ENCODE results near the gene TMCO1. TPM values are rescaled to one million over a fixed set of nuclear protein-coding genes. Genes with fewer than 3 reads are reported as not detected.

TMCO1 gene
- total RNA-seq, 4 donors from 2014 or later: 31.5 to 65.5 (median 45.5) TPM

- peaks cover 0 to 56% (median 4%) of the 10 kb centered on the region in 3 donors for H3K36me3 ChIP-seq
- WGBS, 2 donors: 93 to 97% methylated on average over 1 of the region's 1 CpG
- no peak overlapping the region for H3K4me3 ChIP-seq
- no peaks in the 10 kb centered on the region for H3K9me3 ChIP-seq
- no peaks in the 10 kb centered on the region for H3K27me3 ChIP-seq
- peaks cover 0 to 42% (median 10%) of the 10 kb centered on the region in 4 donors for H3K4me1 ChIP-seq
- DNase-seq (ENCODE audit: low spot score in 2 of 2): no peak
- TF ChIP-seq EP300 (IDR thresholded peaks at IDR 0.05): no peak
- no peak for TF ChIP-seq CTCF (IDR thresholded peaks at IDR 0.05)
- TF ChIP-seq POLR2A (IDR thresholded peaks at IDR 0.05): no peak
- no peak overlapping the region for H3K27ac ChIP-seq
These were observed 5.9 kb downstream of the TMCO1 start for GRCh38 chr1:165762725-165763124.

GRCh38 chr1:165759095-165759494 is 9.6 kb downstream of the TMCO1 start:
- H3K9me3 ChIP-seq: no peaks in the 10 kb centered on the region
- TF ChIP-seq CTCF (IDR thresholded peaks at IDR 0.05) (no peak), POLR2A (IDR thresholded peaks at IDR 0.05) (no peak)
- peaks cover 0 to 35% (median 9%) of the 10 kb centered on the region in 3 donors for H3K36me3 ChIP-seq
- peaks cover 0 to 7% (median 0%) of the 10 kb centered on the region in 4 donors for H3K4me1 ChIP-seq
- H3K27ac ChIP-seq: no peak overlapping the region
- no peaks in the 10 kb centered on the region for H3K27me3 ChIP-seq
- H3K4me3 ChIP-seq: no peak overlapping the region
- DNase-seq (ENCODE audit: low spot score in 2 of 2): no peak

- Histone ChIP-seq H3K36me3 (peaks cover 0 to 55% (median 16%) of the 10 kb centered on the region in 3 donors), H3K4me1 (peaks cover 0 to 4% (median 0%) of the 10 kb centered on the region in 4 donors), H3K27me3 (no peaks in the 10 kb centered on the region), H3K9me3 (no peaks in the 10 kb centered on the region), H3K27ac (no peak overlapping the region), H3K4me3 (no peak overlapping the region)
- TF ChIP-seq EP300 (IDR thresholded peaks at IDR 0.05): no peak
- TF ChIP-seq POLR2A (IDR thresholded peaks at IDR 0.05): no peak
- TF ChIP-seq CTCF (IDR thresholded peaks at IDR 0.05): no peak
- DNase-seq (ENCODE audit: low spot score in 2 of 2): no peak
These were observed 13.2 kb downstream of the TMCO1 start for GRCh38 chr1:165755393-165756010.

- H3K4me1 ChIP-seq: peaks cover 0 to 1% (median 0%) of the 10 kb centered on the region in 4 donors
- no peak for DNase-seq (ENCODE audit: low spot score in 2 of 2)
- TF ChIP-seq EP300 (IDR thresholded peaks at IDR 0.05) (no peak), POLR2A (IDR thresholded peaks at IDR 0.05) (no peak)
- no peak overlapping the region for H3K4me3 ChIP-seq
- peaks cover 0 to 61% (median 16%) of the 10 kb centered on the region in 3 donors for H3K36me3 ChIP-seq
- no peak overlapping the region for H3K27ac ChIP-seq
- no peaks in the 10 kb centered on the region for H3K9me3 ChIP-seq
- H3K27me3 ChIP-seq: no peaks in the 10 kb centered on the region
These were observed 14.7 kb downstream of the TMCO1 start for GRCh38 chr1:165753934-165754333.

GRCh38 chr1:165748550-165748949 is 20.1 kb downstream of the TMCO1 start:
- WGBS, 2 donors: 77 to 81% methylated on average over 1 of the region's 1 CpG
- TF ChIP-seq CTCF (IDR thresholded peaks at IDR 0.05): no peak
- no peak for TF ChIP-seq EP300 (IDR thresholded peaks at IDR 0.05)
- TF ChIP-seq POLR2A (IDR thresholded peaks at IDR 0.05): no peak
- H3K36me3 ChIP-seq: peaks cover 0 to 67% (median 4%) of the 10 kb centered on the region in 3 donors
- H3K27ac ChIP-seq: no peak overlapping the region
- no peaks in the 10 kb centered on the region for H3K9me3 ChIP-seq
- DNase-seq (ENCODE audit: low spot score in 2 of 2): no peak
- H3K4me3 ChIP-seq: no peak overlapping the region
- H3K4me1 ChIP-seq: no peaks in the 10 kb centered on the region
- H3K27me3 ChIP-seq: no peaks in the 10 kb centered on the region
